Measurements from ENCODE around the gene FAM81B. TPM values are rescaled to one million over a fixed set of nuclear protein-coding genes. Genes with fewer than 3 reads are reported as not detected.
"Not testable (repeated sequence)": the region's sequence is repeated elsewhere in the genome, so short reads cannot be mapped to it uniquely, and the experiment has no call there.

The FAM81B gene, protein sequence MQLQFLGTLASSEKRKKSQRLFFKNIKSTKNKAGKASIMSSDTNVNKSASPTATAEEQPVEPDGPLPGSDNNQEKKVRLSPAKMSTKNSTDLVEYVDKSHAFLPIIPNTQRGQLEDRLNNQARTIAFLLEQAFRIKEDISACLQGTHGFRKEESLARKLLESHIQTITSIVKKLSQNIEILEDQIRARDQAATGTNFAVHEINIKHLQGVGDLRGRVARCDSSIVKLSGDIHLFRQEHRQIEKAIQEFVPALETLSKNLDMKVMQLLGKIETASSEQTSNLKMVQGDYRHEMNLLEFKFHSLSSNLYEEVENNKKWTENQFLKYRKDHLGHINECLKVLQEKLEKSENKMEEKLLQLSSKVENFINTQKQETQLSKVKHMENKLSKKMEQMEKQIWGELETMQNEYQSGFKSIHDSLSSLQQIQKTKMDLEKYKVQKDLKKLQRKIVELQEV
- total RNA-seq = 1.9 TPM

GRCh38 chr5:95390812-95391492 lies at the start of gene FAM81B:
TSS of gene FAM81B (plus strand) at chr5:95391366. CDS start at chr5:95391390, 24 bp downstream.
- DNase-seq (ENCODE audit: low read depth in 2 of 3, low spot score in 2 of 3) = no peak

GRCh38 chr5:95341444-95341843 lies 49.7 kb upstream of the FAM81B start:
- DNase-seq (ENCODE audit: low read depth in 2 of 3, low spot score in 2 of 3) = not testable (repeated sequence)

GRCh38 chr5:95347506-95348120 lies 43.6 kb upstream of the FAM81B start:
- no peak for DNase-seq (ENCODE audit: low read depth in 2 of 3, low spot score in 2 of 3)

GRCh38 chr5:95350631-95351030 lies 40.5 kb upstream of the FAM81B start:
- DNase-seq (ENCODE audit: low read depth in 2 of 3, low spot score in 2 of 3) = no peak

GRCh38 chr5:95352691-95353090 lies 38.5 kb upstream of the FAM81B start:
- DNase-seq (ENCODE audit: low read depth in 2 of 3, low spot score in 2 of 3) = no peak

DNA sequence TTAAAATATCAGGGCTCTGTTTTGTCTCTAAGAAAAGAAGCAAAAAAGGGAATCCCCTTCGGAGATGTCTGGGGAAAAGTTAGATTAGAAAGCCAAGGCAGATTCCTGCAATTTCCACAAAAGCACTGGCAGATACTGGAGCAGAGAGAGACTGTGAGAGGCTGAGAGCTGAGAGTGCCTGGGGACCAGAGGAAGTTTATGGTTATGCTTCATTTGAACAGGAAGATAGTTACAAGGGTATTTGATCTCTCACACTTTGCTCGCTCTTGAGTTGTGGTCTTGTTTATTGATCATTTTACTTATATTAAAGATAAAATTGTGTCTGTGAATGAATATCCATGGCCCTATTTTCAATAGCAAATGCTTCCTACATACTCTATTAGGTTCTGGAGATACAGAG lies 32.8 kb upstream of the FAM81B start:
- DNase-seq (ENCODE audit: low read depth in 2 of 3, low spot score in 2 of 3) = no peak

DNA sequence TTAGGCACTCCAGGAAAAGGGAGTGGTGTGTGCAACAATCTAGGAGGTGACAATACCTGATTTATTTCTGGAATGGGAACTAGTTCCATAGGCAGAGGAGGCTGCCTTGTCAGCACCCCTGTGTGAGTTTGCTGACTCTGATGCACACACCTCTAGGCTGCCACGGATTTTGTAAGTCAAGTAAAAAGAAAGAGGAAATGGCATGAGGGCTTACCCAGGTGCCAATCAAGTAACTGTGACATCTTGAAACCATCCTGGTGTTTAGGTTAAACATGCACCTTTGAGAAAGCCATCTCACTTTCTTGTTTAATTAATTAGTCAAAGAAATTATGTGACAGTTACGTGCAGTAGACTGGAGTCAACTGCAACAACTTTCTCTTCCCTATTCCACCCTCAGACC lies 32.3 kb upstream of the FAM81B start:
- no peak for DNase-seq (ENCODE audit: low read depth in 2 of 3, low spot score in 2 of 3)

DNA sequence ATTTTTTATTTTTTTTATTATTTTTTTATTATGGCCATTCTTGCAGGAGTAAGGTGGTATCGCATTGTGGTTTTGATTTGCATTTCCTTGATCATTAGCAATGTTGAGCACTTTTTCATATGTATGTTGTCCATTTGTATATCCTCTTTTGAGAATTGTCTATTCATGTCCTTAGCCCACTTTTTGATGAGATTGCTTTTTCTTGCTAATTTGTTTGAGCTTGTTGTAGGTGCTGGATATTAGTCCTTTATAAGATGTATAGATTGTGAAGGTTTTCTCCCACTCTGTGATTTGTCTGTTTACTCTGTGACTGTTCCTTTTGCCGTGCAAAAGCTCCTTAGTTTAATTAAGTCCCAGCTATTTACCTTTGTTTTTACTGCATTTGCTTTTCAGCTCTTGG lies 30.5 kb upstream of the FAM81B start:
- DNase-seq (ENCODE audit: low read depth in 2 of 3, low spot score in 2 of 3) = not testable (repeated sequence)

- DNase-seq (ENCODE audit: low read depth in 2 of 3, low spot score in 2 of 3) = no peak
Measured at GRCh38 chr5:95365302-95366095, 25.7 kb upstream of the FAM81B start.

GRCh38 chr5:95369782-95370181 lies 21.4 kb upstream of the FAM81B start:
- DNase-seq (ENCODE audit: low read depth in 2 of 3, low spot score in 2 of 3) = peak in 2 of 3 donors; percentile 9 to 59

GRCh38 chr5:95374061-95374460 lies 17.1 kb upstream of the FAM81B start:
- DNase-seq (ENCODE audit: low read depth in 2 of 3, low spot score in 2 of 3) = no peak

DNA sequence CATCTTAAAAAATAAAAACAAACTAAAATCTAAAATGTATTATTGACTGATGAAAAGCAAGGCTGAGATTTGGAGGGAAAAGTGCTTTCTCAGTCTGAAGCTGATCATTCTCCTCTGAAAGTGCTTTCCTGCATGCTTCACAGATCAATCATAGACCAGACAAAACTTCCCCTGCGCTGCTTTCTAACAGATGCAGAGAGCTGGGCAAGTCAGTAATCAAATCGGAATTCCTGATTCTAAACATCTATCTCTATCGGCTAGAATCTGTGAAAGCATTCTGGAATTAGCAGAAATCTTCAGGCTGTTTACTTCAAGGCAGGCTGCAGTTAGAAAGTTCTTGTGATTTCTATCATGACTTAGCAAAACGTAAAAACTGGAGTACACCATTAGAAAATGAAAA lies 15.6 kb upstream of the FAM81B start:
- DNase-seq (ENCODE audit: low read depth in 2 of 3, low spot score in 2 of 3) = no peak

- no peak for DNase-seq (ENCODE audit: low read depth in 2 of 3, low spot score in 2 of 3)
Measured at GRCh38 chr5:95379133-95379532, 12.0 kb upstream of the FAM81B start.

DNA sequence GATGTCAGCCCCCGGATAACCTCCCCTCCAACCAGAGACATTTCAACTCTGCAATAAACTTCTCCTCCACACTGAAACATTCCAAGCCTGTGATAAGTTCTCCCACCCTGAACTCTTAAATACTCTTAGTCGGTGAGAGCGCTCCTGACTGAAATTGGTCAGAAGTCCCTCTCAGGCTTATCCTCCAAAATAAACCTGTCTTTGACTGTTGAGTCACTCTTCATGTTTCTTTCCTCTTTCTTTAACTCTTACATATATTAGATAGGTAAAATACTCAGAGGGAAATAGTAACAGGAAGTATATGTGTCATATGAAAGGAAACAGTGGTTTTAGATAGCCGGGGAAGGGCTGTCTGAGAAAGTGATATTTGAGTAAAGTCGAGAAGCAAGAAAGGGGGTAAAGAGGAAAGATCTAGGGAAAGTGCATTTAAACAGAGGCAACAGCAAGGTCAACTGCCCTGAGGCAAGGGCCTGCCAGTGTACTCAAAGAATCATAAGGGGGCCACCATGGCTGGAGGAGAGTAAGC lies 11.0 kb upstream of the FAM81B start:
- no peak for DNase-seq (ENCODE audit: low read depth in 2 of 3, low spot score in 2 of 3)

DNA sequence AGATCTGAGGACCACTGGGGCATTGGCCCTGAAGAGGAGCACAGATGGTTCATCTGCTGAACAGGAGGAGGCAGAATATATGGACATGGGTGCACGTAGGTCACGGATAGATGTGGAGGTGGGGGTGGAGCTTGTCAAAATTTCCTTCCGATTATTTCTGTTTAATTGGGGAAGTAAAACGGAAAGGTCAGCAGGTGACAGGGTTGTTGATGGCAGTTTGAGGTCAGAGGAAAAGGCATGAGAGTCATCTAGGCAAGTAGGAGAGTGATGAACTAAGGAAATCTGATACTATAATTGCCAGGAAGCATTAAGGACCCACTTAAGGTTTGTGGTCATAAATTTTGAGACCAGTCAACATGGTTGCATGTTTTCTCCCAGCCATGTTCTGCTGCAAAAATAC lies 8.4 kb upstream of the FAM81B start:
- no peak for DNase-seq (ENCODE audit: low read depth in 2 of 3, low spot score in 2 of 3)

GRCh38 chr5:95384485-95385213 lies 6.5 kb upstream of the FAM81B start:
- no peak for DNase-seq (ENCODE audit: low read depth in 2 of 3, low spot score in 2 of 3)

GRCh38 chr5:95385334-95385733 lies 5.8 kb upstream of the FAM81B start:
- DNase-seq (ENCODE audit: low read depth in 2 of 3, low spot score in 2 of 3) = no peak

DNA sequence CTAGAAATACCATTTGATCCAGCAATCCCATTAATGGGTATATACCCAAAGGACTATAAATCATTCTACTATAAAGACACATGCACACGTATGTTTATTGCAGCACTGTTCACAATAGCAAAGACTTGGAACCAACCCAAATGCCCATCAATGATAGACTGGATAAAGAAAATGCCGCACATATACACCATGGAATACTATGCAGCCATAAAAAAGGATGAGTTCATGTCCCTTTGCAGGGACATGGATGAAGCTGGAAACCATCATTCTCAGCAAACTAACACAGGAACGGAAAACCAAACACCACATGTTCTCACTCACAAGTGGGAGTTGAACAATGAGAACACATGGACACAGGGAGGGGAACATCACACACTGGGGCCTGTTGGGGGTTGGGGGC lies 799 bp downstream of the FAM81B start:
- not testable (repeated sequence) for DNase-seq (ENCODE audit: low read depth in 2 of 3, low spot score in 2 of 3)

DNA sequence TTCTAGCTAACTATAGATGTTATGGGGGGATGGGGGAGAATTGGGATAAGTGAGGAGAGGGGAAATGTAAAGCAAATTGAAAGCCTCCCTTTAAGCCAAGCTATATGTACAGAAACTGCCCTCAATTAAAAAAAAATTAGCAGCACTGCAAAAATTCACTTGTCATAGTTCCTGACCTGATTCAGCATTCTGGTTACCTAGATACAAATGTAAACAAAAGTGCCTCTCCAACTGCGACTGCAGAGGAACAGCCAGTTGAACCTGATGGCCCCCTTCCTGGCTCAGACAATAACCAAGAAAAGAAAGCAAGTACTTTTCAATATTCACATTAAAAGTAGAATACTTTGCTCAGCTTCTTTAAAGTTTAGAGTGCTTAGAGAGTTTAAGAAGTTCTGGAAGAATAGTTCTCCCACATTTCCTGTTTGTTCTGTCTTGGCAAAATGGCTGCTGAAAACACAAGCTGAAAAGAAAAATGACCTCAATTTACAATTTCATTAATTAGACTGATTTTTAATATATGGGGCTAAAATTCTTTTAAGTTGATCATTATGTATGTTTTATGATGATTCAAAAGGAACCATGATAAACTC lies 1.5 kb downstream of the FAM81B start:
- DNase-seq (ENCODE audit: low read depth in 2 of 3, low spot score in 2 of 3) = peak in 2 of 3 donors; percentile 83 to 92
